ENCODE measurements around the gene PPIF.

The PPIF gene

DNA sequence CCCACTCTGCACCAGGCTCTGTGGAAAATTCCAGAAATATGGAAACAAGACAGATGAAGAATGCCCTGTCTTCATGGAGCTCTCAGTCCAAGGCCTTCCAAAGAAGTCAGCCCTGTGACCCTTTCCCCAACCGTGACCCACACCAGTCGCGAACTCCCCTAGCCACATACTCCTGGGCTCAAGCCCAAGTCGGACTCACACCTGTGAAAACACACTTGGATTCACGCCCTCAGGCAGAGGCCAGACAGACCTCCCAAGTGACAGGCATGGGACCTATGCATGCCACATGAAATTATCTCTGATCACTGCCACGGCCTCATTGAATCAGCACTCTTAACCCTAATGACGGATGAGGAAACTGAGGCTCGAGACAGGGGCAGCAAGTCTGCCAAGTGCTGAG lies 55.7 kb downstream of the PPIF start:
- DNase-seq (ENCODE audit: extremely low read depth, low read depth) = no peak
- TF ChIP-seq, protein P1, sequence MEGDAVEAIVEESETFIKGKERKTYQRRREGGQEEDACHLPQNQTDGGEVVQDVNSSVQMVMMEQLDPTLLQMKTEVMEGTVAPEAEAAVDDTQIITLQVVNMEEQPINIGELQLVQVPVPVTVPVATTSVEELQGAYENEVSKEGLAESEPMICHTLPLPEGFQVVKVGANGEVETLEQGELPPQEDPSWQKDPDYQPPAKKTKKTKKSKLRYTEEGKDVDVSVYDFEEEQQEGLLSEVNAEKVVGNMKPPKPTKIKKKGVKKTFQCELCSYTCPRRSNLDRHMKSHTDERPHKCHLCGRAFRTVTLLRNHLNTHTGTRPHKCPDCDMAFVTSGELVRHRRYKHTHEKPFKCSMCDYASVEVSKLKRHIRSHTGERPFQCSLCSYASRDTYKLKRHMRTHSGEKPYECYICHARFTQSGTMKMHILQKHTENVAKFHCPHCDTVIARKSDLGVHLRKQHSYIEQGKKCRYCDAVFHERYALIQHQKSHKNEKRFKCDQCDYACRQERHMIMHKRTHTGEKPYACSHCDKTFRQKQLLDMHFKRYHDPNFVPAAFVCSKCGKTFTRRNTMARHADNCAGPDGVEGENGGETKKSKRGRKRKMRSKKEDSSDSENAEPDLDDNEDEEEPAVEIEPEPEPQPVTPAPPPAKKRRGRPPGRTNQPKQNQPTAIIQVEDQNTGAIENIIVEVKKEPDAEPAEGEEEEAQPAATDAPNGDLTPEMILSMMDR (IDR thresholded peaks at IDR 0.05; ENCODE audit: low read depth, low read length) = no peak

DNA sequence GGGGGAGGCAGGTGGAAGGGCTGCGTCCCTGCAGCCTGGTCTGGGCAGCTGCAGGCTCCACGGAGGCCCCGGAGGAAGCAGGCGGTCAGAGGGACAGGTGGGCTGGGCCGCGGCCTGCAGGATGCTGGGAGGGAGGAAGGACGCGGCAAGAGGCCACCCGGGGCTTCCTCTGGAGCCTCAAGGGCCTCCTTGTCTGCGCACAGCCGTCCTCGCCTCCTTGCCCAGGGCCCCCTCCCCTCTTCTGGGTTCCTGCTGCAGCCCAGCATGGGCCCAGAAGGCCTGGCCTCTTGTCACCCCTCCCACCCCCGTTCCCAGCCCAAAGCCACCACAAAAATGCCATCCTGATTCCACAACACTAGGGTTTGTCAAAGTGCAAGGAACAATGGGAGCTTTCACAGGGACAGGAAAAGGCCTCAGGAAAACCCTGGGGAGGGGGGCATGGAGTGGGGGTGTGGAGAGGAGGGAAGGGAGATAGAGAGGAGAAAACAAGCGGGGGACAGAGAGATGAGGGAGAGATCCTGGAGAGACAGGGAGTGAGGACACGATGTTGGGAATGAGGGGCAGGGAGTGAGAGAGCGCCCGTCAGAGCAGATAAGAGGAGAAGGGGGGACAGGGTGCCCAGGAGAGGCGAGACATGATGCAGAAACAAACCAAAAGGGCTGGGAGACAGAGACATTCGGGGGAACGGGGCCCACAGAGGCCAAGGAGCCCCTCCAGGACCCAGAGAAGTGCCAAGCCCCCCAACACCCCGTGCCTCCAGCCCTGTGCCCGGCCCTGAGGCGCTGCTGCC lies 56.4 kb downstream of the PPIF start:
- no peak for DNase-seq (ENCODE audit: extremely low read depth, low read depth)
- TF ChIP-seq, protein P1 (IDR thresholded peaks at IDR 0.05; ENCODE audit: low read depth, low read length) = no peak

DNA sequence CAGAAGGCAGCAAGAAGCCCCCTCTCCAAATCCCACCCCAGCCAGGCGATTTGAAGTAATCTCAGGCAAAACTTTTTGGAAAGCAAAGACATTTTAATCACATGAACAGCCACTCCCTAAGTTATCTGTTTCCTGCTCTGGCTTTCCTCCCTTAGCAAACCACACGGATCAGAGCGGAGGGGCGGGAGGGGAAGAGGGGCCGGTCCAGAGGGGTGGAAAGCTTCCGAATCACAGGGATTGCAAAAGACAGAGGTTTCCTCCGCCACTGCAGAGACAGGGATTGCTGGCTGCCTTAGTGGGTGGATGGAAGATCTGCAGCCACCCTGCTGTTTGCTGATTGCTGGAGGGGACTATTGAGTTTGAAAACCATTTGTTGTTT lies 57.0 kb downstream of the PPIF start:
- peak; percentile 75 for DNase-seq (ENCODE audit: extremely low read depth, low read depth)
- TF ChIP-seq, protein P1 (IDR thresholded peaks at IDR 0.05; ENCODE audit: low read depth, low read length) = no peak

DNA sequence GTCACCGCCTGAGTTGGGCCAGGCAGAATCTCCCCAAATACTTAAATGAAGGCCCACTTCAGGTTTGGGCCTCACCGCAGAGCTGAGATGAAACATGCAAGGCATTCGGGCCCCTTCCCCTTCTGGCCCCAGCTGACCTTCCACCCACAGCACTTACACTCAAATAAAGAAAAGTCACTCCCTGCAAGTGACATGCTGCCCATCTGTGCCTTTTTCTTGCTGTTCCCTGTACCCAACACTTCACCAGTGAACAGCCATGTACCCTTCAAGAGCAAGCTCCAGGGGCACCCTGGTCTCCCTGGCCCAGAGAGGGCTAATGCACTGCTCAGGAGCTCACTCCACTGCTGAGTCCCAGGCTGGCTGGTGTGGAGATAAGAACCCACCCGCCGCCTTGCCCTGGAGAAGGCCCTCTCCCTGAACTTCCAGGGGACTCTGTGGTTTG lies 57.4 kb downstream of the PPIF start:
- no peak for DNase-seq (ENCODE audit: extremely low read depth, low read depth)
- TF ChIP-seq, protein P1 (IDR thresholded peaks at IDR 0.05; ENCODE audit: low read depth, low read length) = no peak
